NCI-H748 (cell line): ENCODE data around the gene PDE10A.

Experiments used
- DNase-seq: peaks from one replicate; lab custom pipeline; 2025; ENCODE audit not compliant: unreplicated experiment; lab: John Stamatoyannopoulos, UW

Gene PDE10A

GRCh38 chr6:165662749-165663376 lies at the start of gene PDE10A:
TSS of gene PDE10A (minus strand) at chr6:165663241. CDS start at chr6:165662811, 430 bp downstream.
- peak; percentile 64 for DNase-seq

- no peak for DNase-seq
Observed at GRCh38 chr6:165708985-165709576, 46.0 kb upstream of the PDE10A start.

- DNase-seq: no peak
Observed at GRCh38 chr6:165707067-165707853, 44.2 kb upstream of the PDE10A start.

GRCh38 chr6:165705941-165706340 lies 42.9 kb upstream of the PDE10A start:
- no peak for DNase-seq

- no peak for DNase-seq
Observed at GRCh38 chr6:165704045-165704748, 41.2 kb upstream of the PDE10A start.

GRCh38 chr6:165702669-165703068 lies 39.6 kb upstream of the PDE10A start:
- no peak for DNase-seq

GRCh38 chr6:165701564-165702354 lies 38.7 kb upstream of the PDE10A start:
- no peak for DNase-seq

- DNase-seq: no peak
Observed at GRCh38 chr6:165701005-165701404, 38.0 kb upstream of the PDE10A start.

- no peak for DNase-seq
Observed at GRCh38 chr6:165698868-165699267, 35.8 kb upstream of the PDE10A start.

GRCh38 chr6:165697171-165697570 lies 34.1 kb upstream of the PDE10A start:
- DNase-seq: no peak

- DNase-seq: no peak
Observed at GRCh38 chr6:165695722-165696515, 32.9 kb upstream of the PDE10A start.

- DNase-seq: no peak
Observed at GRCh38 chr6:165694296-165694695, 31.3 kb upstream of the PDE10A start.

GRCh38 chr6:165692106-165692653 lies 29.1 kb upstream of the PDE10A start:
- DNase-seq: no peak

- no peak for DNase-seq
Observed at GRCh38 chr6:165689699-165690098, 26.7 kb upstream of the PDE10A start.

- DNase-seq: no peak
Observed at GRCh38 chr6:165686596-165687365, 23.7 kb upstream of the PDE10A start.

GRCh38 chr6:165685302-165685701 lies 22.3 kb upstream of the PDE10A start:
- DNase-seq: peak; percentile 60

- DNase-seq: peak; percentile 89
Observed at GRCh38 chr6:165684333-165684732, 21.3 kb upstream of the PDE10A start.

GRCh38 chr6:165680975-165681374 lies 17.9 kb upstream of the PDE10A start:
- DNase-seq: no peak

- no peak for DNase-seq
Observed at GRCh38 chr6:165679326-165679725, 16.3 kb upstream of the PDE10A start.
